HFFc6 (cell line): ENCODE measurements around the gene PREPL. TPM values are rescaled to one million over a fixed set of nuclear protein-coding genes. Genes with fewer than 3 reads are reported as not detected.

ENCODE experiments used
- DNase-seq: peaks from one replicate; pipeline ENCODE4 v3.0.0-alpha.2; 2018
- H3K27ac Mint-ChIP-seq: 2 replicates; pipeline ENCODE4 v1.8.0; 2020; ENCODE audit warnings: mild to moderate bottlenecking, mixed read lengths
- H3K27me3 Mint-ChIP-seq: 2 replicates; pipeline ENCODE4 v1.8.0; 2021; ENCODE audit warnings: mild to moderate bottlenecking, moderate library complexity, mixed read lengths; ENCODE audit not compliant: insufficient read depth
- H3K36me3 Mint-ChIP-seq: 2 replicates; pipeline ENCODE4 v1.8.0; 2021; ENCODE audit warnings: low read depth, mixed read lengths
- H3K4me1 Mint-ChIP-seq: 2 replicates; pipeline ENCODE4 v1.8.0; 2020; ENCODE audit warnings: low read depth, mixed read lengths
- H3K4me3 Mint-ChIP-seq: 2 replicates; pipeline ENCODE4 v1.8.0; 2020; ENCODE audit warnings: mild to moderate bottlenecking, moderate library complexity, mixed read lengths
- H3K9me3 Mint-ChIP-seq: 2 replicates; pipeline ENCODE4 v1.8.0; 2020; ENCODE audit warnings: mild to moderate bottlenecking, mixed read lengths
- total RNA-seq, 6 experiments: library from RNA; stranded (reverse); fragmentation: NEBNext Ultra II Directional; extraction: Animal tissue kit (Norgen Biotek cat#: 25700); gene quantifications; 2 replicates in 1 of 6; 3 replicates in 5 of 6; pipeline ENCODE4 v1.2.3, GENCODE V29; 2021
- TF ChIP-seq, protein P1 (sequence below): fragments of 200-600 bp; sonication (generic); IDR thresholded peaks from 2 replicates; pipeline ENCODE4 v1.5.0; 2021; ENCODE audit warnings: antibody characterized with exemption, mild to moderate bottlenecking

Gene PREPL
- total RNA-seq, 6 experiments from 2014 or later = 51.5 to 67.1 (median 55.6) TPM

DNA sequence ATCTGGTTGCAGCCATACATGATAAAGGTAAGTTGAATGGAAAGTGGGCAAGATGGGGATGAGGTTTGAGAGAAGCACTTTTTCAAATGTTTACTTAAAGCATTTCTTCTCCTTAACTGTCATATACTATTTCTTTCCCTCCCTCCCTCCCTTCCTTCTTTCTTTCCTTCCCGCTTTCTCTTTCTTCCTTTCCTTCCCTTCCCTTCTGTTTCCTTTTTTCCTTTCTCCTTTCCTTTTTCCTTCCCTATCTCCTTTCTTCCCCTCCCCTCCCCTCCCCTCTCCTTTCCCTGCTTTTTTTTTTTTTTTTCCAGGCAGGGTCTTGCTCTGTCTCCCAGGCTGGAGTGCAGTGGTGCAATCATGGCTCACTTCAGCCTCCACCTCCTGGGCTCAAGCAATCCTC lies 80.4 kb downstream of the PREPL start:
- TF ChIP-seq, protein P1, sequence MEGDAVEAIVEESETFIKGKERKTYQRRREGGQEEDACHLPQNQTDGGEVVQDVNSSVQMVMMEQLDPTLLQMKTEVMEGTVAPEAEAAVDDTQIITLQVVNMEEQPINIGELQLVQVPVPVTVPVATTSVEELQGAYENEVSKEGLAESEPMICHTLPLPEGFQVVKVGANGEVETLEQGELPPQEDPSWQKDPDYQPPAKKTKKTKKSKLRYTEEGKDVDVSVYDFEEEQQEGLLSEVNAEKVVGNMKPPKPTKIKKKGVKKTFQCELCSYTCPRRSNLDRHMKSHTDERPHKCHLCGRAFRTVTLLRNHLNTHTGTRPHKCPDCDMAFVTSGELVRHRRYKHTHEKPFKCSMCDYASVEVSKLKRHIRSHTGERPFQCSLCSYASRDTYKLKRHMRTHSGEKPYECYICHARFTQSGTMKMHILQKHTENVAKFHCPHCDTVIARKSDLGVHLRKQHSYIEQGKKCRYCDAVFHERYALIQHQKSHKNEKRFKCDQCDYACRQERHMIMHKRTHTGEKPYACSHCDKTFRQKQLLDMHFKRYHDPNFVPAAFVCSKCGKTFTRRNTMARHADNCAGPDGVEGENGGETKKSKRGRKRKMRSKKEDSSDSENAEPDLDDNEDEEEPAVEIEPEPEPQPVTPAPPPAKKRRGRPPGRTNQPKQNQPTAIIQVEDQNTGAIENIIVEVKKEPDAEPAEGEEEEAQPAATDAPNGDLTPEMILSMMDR = no peak
- Mint-ChIP-seq H3K9me3 (no peaks in the 10 kb centered on the region), H3K27ac (no peak overlapping the region), H3K4me1 (peaks cover 15% of the 10 kb centered on the region), H3K4me3 (no peak overlapping the region), H3K36me3 (no peaks in the 10 kb centered on the region), H3K27me3 (peaks cover 17% of the 10 kb centered on the region)
- no peak for DNase-seq

DNA sequence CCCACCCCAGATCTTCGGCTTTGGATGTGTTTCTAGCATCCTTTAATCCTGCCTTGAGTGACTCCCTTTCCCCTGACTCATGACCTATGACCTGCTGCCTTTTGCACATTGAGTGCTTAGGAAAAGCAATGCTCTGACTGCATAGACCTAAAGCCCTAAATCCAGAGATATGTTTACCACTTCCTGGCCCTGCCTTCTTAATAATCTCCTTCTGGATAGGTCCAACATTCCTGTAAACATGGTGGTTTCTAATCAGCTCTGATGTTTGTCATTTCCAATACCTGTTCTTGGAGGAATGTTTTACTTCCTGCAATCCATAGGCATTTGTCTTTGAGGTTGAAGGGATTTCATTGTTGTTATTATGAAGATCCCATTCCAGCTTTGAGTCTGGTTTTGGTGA lies 83.8 kb downstream of the PREPL start:
- no peaks in the 10 kb centered on the region for H3K9me3 Mint-ChIP-seq
- H3K27me3 Mint-ChIP-seq = peaks cover 12% of the 10 kb centered on the region
- H3K36me3 Mint-ChIP-seq = no peaks in the 10 kb centered on the region
- H3K27ac Mint-ChIP-seq = no peak overlapping the region
- TF ChIP-seq, protein P1 = no peak
- no peak overlapping the region for H3K4me3 Mint-ChIP-seq
- peaks cover 19% of the 10 kb centered on the region for H3K4me1 Mint-ChIP-seq
- no peak for DNase-seq

DNA sequence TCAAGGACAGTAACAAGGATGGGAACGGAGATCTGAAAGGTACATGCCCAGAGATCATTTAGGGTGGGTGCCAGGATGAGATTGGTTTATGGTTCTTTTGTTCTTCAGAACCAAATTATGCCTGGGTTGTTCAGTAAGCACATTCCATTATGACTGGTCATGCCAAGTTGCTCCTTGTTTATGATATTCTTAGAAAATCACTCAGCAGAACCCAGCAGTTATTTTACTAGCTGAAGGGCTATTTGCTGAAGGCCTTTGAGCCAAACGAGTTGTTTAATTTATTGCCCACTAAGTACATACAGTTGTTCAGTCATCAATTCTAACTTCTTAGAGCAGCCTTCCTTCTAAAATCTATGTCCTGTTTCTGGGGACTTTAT lies 85.4 kb downstream of the PREPL start:
- no peak overlapping the region for H3K27ac Mint-ChIP-seq
- peaks cover 19% of the 10 kb centered on the region for H3K4me1 Mint-ChIP-seq
- TF ChIP-seq, protein P1 = no peak
- H3K27me3 Mint-ChIP-seq = peaks cover 7% of the 10 kb centered on the region
- peak; percentile 55 for DNase-seq
- no peaks in the 10 kb centered on the region for H3K36me3 Mint-ChIP-seq
- no peaks in the 10 kb centered on the region for H3K9me3 Mint-ChIP-seq
- H3K4me3 Mint-ChIP-seq = no peak overlapping the region

DNA sequence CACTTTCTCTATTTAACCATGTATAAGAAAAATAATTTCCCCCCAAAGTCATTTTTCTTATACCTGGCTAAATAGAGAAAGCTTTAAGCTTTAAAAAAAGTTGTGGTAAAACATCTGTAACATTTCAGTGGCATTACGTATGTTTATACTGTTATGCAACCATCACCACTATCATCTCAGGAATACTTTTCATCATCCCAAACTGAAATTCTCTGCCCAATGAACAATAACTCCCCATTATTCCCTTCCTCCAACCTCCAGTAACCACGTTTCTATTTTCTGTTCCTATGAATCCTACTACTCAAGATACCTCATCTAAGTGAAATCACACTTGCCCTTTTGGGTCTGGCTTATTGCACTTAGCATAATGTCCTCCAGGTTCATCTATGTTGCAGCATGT lies 87.7 kb downstream of the PREPL start:
- TF ChIP-seq, protein P1 = no peak
- no peak overlapping the region for H3K27ac Mint-ChIP-seq
- H3K27me3 Mint-ChIP-seq = no peaks in the 10 kb centered on the region; the same call in 1 of the 2 replicates
- DNase-seq = no peak
- H3K36me3 Mint-ChIP-seq = no peaks in the 10 kb centered on the region
- peaks cover 23% of the 10 kb centered on the region for H3K4me1 Mint-ChIP-seq
- H3K9me3 Mint-ChIP-seq = no peaks in the 10 kb centered on the region
- H3K4me3 Mint-ChIP-seq = no peak overlapping the region

DNA sequence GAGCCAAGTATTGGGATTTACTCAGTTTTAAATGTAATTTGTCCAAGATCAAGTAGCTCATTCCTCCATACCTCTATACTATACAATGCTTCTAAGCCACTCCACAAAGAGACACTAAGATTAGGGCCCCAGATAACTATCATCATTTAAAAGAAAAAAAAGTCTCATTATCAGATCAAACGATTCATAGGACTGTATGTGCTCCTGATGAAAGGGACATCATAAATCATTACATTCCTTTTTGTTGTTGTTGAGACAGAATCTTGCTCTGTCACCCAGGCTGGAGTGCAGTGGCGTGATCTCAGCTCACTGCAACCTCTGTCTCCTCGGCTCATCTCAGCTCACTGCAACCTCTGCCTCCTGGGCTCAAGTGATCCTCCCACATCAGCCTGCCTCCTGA lies 88.2 kb downstream of the PREPL start:
- H3K9me3 Mint-ChIP-seq = no peaks in the 10 kb centered on the region
- H3K4me3 Mint-ChIP-seq = no peak overlapping the region
- H3K27ac Mint-ChIP-seq = no peak overlapping the region
- TF ChIP-seq, protein P1 = no peak
- DNase-seq = no peak
- peaks cover 28% of the 10 kb centered on the region for H3K4me1 Mint-ChIP-seq
- no peaks in the 10 kb centered on the region; the same call in 1 of the 2 replicates for H3K27me3 Mint-ChIP-seq
- H3K36me3 Mint-ChIP-seq = no peaks in the 10 kb centered on the region

DNA sequence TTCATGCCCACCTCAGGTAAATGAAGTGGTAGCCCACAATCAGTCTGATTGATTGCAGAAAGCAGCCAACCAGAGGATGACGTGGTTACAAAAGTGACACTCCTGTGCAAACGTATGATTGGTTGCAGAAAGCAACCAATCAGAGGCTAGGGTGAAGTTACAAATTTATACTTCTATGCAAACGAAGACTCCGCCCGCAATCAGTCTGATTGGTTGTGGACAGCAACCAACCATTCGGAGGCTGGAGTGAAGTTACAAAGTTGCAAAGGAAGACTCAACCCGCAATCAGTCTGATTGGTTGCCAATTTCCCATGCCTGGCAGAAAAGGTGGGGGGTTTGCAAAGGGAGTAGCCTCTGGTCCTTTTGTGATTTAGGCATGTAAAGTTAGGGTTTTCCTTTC lies 90.0 kb downstream of the PREPL start:
- TF ChIP-seq, protein P1 = no peak
- no peak overlapping the region for H3K27ac Mint-ChIP-seq
- H3K4me3 Mint-ChIP-seq = no peak overlapping the region
- peaks cover 27% of the 10 kb centered on the region for H3K4me1 Mint-ChIP-seq
- DNase-seq = no peak
- no peaks in the 10 kb centered on the region for H3K9me3 Mint-ChIP-seq
- no peaks in the 10 kb centered on the region for H3K36me3 Mint-ChIP-seq
- no peaks in the 10 kb centered on the region for H3K27me3 Mint-ChIP-seq
